GM18907 (cell line): ENCODE data around the gene RAP1B.
"Not testable (repeated sequence)": the region's sequence is repeated elsewhere in the genome, so short reads cannot be mapped to it uniquely, and the experiment has no call there.

Experiments
- ATAC-seq: cut with Tn5 transposase; IDR thresholded peaks from one replicate; pipeline ENCODE4 v1.9.1; 2021; ENCODE audit warnings: mild to moderate bottlenecking, moderate library complexity; ENCODE audit not compliant: unreplicated experiment

The RAP1B gene

GRCh38 chr12:68631227-68631626, 20.5 kb downstream of the RAP1B start:
- no peak for ATAC-seq

- no peak for ATAC-seq
Observed at GRCh38 chr12:68632486-68632885, 21.8 kb downstream of the RAP1B start.

- ATAC-seq = peak; percentile 38
Observed at GRCh38 chr12:68633614-68634558, 23.2 kb downstream of the RAP1B start.

- ATAC-seq = no peak
Observed at GRCh38 chr12:68636268-68636667, 25.6 kb downstream of the RAP1B start.

GRCh38 chr12:68637439-68637838, 26.7 kb downstream of the RAP1B start:
- ATAC-seq = not testable (repeated sequence)

GRCh38 chr12:68638171-68638570, 27.5 kb downstream of the RAP1B start:
- ATAC-seq = no peak

- ATAC-seq = no peak
Observed at GRCh38 chr12:68638721-68639395, 28.2 kb downstream of the RAP1B start.

GRCh38 chr12:68639396-68639767, 28.7 kb downstream of the RAP1B start:
- ATAC-seq = no peak

GRCh38 chr12:68641138-68641537, 30.4 kb downstream of the RAP1B start:
- peak; percentile 94 for ATAC-seq

- ATAC-seq = no peak
Observed at GRCh38 chr12:68646484-68646883, 35.8 kb downstream of the RAP1B start.

GRCh38 chr12:68647507-68647906, 36.8 kb downstream of the RAP1B start:
- ATAC-seq = no peak

GRCh38 chr12:68648179-68648578, 37.5 kb downstream of the RAP1B start:
- ATAC-seq = no peak

- ATAC-seq = no peak
Observed at GRCh38 chr12:68665016-68665569, 54.4 kb downstream of the RAP1B start.

- ATAC-seq = no peak
Observed at GRCh38 chr12:68667291-68667690, 56.6 kb downstream of the RAP1B start.

GRCh38 chr12:68667896-68668295, 57.2 kb downstream of the RAP1B start:
- no peak for ATAC-seq

GRCh38 chr12:68671179-68671578, 60.5 kb downstream of the RAP1B start:
- no peak for ATAC-seq

- ATAC-seq = no peak
Observed at GRCh38 chr12:68673788-68674187, 63.1 kb downstream of the RAP1B start.

GRCh38 chr12:68674376-68674775, 63.7 kb downstream of the RAP1B start:
- no peak for ATAC-seq

- no peak for ATAC-seq
Observed at GRCh38 chr12:68675101-68675842, 64.6 kb downstream of the RAP1B start.

- ATAC-seq = not testable (repeated sequence)
Observed at GRCh38 chr12:68676854-68677253, 66.2 kb downstream of the RAP1B start.

- ATAC-seq = peak; percentile 4
Observed at GRCh38 chr12:68686262-68686594, 75.5 kb downstream of the RAP1B start.
